GM21390 (cell line): ENCODE measurements around the gene ZSCAN10.
"Not testable (repeated sequence)": the region's sequence is repeated elsewhere in the genome, so short reads cannot be mapped to it uniquely, and the experiment has no call there.

Source experiments
- ATAC-seq: cut with Tn5 transposase; IDR thresholded peaks from one replicate; pipeline ENCODE4 v1.9.1; 2021; ENCODE audit not compliant: unreplicated experiment

ZSCAN10 gene

DNA sequence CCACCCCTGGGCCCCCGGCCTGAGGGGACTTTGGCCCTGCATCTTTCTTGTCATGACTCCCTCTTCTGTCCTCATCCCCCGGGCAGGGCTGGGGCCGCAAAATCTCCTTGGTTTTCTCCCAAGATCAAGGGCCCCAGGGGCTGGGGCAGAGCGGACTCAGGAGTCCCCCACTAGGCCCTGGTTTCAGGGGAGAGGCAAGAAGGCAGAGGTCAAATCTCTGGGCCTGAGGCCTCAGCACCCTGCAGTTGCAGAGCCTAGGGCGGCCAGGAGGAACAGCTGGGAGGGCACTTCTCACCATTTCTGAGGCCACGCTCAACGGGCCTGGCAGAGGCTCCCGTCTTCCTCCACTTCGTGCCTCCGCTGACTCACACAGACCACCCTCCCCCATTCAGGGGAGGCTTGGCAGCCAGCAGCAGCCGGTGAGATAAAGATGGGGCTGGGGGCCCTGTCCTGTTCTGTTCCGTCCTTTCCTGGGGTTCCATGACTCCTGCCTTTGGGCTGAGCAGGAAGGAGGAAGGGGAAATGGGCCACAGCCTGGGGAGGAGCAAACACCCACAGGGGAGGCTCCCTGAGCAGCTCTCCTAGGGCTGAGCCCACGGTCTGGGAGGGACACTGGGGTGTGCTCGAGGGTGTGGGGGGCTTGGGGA is 12.4 kb downstream of the ZSCAN10 start:
- ATAC-seq = no peak

DNA sequence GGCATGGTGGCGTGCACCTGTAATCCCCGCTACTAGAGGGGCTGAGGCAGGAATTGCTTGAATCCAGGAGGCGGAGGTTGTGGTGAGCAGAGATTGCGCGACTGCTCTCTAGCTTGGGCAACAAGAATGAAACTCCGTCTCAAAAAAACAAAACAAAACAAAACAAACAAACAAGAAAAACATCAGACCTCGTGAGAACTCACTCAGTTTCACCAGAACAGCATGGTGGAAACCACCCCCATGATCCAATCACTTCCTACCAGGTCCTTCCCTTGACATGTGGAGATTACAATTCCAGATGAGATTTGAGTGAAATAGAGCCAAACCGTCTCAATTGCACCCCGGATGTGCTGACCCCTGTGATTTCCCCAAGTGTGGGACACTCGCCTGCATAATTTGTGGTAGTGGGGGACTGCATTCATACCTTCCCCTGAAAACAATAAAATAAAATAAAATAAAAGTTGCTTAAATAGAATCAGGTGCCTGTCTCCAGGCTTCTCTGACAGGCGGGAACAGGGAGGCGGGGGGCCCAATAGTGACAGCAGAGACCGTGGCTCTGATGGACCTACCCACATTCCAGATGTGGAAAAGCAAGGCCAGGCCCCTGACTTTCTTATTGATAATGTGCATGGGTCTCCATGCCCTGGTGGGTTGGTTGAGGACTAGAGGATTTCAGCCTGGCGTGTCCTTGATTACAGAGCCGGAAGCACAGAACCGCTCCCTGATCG is 13.1 kb downstream of the ZSCAN10 start:
- no peak for ATAC-seq

DNA sequence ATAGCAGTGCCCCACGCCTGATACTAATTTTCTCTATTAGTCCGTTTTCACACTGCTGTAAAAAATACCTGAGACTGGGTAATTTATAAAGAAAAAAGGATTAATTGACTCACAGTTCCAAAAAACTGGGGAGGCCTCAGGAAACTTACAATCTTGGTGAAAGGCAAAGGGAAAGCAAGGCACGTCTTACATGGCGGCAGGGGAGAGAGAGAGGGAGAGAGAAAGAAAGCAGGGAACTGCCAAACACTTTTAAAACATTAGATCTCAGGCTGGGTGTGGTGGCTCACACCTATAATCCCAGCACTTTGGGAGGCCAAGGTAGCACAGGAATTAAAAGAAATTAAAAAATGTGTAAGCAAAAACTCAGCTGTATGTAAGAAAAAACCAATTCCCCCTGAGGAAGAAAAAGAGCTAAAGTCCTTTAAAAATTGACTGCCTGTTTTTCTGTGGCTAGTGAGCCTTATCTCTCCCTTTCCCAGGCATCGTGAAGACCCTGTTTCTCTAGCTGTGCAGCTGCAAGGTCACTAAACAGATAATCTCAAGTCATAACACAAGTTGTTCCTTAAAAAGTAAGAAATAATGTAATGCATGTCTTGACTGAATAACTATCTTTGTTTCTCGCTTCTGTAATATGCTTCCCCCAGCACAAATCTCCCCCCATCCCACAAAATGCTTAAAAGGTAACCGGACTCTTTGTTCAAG is 14.0 kb downstream of the ZSCAN10 start:
- no peak for ATAC-seq

DNA sequence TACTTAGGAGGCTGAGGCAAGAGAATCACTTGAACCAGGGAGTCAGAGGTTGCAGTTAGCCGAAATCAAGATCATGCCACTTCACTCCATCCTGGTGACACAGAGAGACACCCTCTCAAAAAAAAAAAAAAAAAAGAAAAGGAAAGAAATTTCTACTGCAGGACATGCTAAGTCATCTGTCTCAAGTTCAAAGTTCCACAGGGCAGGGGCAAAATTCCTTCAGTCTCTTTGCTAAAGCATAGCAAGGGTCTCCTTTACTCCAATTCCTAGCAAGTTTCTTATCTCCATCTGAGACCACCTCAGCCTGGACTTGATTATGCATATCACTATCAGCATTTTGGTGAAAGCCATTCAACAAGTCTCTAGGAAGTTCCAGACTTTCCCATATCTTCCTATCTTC is 14.6 kb downstream of the ZSCAN10 start:
- no peak for ATAC-seq

DNA sequence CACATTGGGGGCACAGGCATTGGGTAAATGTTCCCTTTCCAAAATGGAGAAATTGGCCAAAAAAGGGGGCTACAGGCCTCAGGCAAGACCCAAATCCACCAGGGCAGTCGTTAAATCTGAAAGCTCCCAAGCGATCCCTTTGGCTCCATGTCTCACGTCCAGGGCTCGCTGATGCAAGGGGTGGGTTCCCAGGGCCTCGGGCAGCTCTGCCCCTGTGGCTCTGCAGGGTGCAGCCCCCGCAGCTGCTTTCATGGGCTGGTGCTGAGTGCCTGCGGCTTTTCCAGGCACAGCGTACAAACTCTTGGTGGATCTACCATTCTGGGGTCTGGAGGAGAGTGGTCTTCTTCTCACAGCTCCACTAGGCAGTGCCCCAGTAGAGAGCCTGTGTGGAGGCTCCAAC is 15.7 kb downstream of the ZSCAN10 start:
- ATAC-seq = not testable (repeated sequence)

DNA sequence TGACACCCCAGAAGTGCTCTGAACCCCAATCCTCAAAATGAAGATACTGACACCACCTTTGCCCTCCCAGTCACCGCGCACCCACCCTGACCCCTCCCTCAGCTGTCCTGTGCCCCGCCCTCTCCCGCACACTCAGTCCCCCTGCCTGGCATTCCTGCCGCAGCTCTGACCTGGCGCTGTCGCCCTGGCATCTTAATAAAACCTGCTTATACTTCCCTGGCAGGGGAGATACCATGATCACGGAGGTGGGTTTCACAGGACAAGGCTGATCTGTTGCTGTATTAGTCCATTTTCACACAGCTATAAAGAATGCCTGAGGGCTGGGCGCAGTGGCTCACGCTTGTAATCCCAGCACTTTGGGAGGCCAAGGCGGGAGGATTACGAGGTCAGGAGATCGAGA is 17.1 kb downstream of the ZSCAN10 start:
- ATAC-seq = not testable (repeated sequence)

DNA sequence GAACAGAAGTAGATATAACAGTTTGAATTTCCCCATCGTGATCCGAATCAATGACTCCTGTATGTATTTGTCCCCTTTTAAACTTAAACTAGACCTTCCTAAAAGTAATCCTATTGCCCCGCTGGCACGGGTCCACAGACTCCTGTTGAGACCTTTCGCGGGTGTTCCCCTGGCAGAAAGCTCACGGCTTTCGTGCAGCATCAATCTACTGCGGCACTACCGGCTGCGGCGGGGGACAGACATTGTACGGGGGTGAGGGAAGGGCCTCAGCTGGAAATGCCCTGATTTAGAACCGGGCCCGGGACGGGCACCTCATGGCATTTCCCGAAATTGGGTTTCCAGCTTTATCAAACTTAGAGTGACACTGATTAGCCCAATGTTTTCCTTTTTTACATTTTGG is 19.1 kb downstream of the ZSCAN10 start:
- ATAC-seq = no peak

DNA sequence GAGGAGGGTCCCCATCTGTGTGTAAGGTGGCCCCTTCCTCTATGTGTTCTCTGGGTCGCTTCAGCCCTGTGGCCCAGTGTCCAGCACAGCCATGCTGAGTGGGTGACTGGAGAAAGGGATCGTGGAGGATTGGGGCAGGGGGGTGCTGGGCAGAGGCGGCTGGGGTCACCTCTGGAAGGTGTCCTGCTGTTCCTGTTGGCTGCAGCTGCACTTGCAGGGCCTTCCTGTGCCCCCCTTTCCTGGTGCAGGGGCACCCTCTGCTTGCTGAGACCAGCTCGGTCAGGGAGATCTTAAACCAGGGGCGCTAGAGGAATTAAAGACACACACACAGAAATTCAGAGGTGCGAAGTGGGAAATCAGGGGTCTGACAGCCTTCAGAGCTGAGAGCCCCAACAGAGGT is 22.5 kb downstream of the ZSCAN10 start:
- ATAC-seq = no peak

DNA sequence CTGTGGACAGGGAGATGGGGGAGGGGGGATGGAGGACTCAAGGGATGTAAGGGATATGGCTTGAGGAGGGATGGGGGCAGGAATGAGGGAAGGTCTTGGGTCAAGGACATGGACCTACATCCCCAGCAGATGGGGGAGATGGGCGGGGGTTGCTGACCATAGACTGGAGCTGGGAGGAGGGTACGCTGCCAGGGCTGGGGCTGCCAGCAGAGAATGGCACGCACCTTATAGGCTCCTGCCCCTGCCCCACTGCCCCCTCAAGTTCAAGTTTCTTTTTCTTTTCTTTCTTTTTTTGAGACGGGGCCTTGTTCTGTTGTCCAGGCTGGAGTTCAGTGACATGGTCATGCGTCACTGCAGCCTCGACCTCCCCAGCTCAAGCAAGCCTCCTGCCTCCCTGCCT is 23.1 kb downstream of the ZSCAN10 start:
- ATAC-seq = not testable (repeated sequence)

DNA sequence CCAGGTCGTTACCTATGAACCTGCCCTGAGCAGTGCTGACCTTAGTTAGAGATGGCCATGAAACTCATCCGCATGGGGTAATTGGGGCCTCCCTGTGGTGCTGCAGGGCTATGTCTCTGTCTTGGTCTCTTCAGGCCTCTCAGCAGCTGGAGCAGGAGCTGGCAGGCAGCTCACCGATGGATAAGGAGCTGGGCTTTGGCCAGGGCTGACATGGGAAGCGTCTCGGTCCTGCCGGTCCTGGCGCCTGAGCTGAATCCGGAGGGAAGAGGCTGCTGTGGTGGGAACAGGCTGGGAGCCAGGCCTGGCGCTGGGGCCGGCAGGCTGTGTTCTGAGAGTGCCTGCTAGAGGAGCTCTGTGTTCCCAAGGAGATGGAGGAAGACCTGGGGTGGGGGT is 23.6 kb downstream of the ZSCAN10 start:
- no peak for ATAC-seq

DNA sequence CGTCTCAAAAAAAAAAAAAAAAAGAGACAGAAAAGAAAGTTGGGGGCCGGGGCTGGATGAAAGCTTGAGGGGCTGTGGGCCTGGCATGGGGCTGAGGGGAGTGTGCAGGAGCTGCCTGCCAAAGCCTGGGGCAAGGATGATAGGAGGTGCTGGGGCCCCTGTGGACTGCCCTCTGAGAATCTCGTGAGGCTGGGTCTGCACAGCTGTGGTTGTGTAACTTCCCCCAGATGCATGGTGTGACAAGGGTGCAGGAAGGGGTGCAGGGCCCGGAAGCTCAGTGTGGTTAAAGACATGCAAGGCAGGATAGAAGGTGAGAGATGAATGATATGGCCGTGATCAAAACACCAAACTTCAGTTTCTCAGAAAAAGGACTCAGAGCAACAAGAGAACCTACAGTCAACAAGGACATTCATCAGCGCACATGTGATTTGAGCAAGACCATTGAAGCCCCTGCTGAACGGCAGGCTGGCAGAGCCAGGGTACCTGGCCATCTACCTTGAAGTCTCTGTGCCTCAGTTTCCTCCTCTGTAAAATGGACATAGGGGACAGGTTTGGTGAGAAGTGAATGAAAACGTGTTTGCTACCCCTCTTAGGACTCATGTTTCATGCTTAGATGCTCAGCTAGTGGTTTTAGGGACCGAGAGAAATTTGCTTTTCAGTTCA is 24.1 kb downstream of the ZSCAN10 start:
- peak; percentile 60 for ATAC-seq

DNA sequence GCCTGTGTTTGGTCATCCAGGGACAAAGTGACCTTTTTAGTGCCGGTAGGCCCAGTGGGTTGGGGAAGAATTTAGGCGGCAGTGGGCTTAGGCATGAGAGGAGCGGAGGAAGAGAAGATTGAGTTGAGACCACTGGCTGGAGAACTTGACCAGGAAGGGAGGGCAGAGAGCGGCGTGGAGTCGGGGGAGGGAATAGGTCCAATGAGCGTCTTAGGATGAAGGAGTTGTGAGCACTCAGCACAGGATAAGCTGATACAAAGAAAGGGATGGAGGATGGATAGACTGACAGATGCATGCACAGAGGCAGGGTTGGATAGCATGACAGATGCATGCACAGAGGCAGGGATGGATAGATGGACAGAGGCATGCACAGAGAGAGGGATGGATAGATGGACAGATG is 25.6 kb downstream of the ZSCAN10 start:
- no peak for ATAC-seq

DNA sequence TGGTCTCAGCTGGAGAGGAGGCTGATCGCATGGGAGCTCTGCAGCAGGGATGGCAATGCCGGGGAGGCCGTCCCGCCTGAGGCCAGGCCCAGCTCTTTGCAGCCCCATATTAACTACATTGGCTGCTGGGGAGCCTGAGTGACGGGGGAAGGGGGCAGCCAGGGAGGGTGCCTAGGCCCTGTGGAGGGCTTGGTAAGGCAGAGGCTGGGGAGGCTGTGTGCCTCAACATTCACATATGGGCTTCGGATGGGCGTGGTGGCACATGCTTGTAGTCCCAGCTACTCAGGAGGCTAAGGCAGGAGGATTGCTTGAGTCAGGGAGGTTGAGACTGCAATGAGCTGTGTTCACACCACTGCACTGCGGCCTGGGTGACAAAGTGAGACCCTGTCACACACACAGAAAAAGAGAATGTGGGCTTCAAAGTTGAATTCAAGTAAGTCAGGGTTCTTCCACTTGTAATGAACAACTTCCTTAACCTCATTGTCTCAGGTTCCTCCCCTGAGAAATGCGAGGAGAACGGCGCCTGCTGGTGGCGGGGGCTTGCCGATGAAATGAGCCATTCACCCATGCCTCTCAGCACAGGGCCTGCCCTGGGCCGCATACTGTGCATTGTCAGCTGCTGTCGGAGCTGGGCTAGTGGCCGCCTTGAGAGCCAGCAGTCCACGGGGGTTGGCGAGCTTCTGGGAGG is 26.4 kb downstream of the ZSCAN10 start:
- ATAC-seq = not testable (repeated sequence)

DNA sequence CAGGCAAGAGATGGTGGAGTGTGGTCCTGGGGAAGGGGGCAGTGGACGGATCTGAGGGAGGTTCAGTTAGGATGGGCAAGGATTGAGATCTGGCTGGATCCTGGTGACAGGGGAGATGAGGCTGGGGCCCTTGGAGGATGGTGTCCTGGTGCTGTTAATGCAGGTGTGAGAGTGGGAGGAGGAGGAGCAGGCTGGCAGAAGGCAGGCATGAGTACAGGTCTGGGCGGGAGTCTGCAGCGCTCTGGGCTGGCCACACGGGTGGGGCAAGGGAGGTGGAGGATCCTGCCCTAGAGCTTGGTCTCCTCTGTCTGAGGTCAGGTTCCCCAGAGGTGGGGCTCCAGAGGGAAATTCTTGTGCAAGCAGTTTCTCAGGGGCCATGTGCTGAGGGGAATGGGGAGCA is 26.9 kb downstream of the ZSCAN10 start:
- ATAC-seq = not testable (repeated sequence)

DNA sequence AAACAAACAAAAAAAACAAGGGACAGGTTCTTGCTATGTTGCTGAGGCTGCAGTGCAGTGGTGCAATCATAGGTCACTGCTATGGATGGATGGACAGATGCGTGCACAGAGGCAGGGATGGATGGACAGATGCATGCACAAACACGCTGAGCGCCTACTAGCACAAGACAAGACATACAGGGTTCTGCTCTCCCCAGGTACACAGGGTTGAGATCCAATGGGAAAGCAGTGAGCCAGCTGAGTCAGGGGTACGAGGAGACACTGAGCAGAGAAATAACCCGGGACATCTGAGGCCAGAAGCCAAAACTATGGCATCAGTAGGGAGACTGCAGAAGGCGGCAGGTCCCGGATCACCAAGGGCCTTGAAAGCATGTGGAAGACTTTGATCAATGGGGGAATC is 27.4 kb downstream of the ZSCAN10 start:
- ATAC-seq = no peak

DNA sequence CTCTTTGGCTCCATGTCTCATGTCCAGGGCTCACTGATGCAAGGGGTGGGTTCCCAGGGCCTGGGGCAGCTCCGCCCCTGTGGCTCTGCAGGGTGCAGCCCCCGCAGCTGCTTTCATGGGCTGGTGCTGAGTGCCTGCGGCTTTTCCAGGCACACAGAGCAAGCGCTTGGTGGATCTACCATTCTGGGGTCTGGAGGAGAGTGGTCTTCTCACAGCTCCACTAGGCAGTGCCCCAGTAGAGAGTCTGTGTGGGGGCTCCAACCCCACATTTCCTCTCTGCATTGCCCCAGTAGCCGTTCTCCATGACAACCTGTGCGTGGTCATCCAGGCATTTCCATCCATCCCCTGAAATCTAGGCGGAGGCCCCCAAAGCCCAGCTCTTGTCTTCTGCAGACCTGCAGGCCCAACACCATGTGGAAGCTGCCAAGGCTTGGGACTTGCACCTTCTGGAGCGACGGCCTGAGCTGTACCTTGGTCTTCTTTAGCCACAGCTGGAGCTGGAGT is 28.4 kb downstream of the ZSCAN10 start:
- no peak for ATAC-seq

DNA sequence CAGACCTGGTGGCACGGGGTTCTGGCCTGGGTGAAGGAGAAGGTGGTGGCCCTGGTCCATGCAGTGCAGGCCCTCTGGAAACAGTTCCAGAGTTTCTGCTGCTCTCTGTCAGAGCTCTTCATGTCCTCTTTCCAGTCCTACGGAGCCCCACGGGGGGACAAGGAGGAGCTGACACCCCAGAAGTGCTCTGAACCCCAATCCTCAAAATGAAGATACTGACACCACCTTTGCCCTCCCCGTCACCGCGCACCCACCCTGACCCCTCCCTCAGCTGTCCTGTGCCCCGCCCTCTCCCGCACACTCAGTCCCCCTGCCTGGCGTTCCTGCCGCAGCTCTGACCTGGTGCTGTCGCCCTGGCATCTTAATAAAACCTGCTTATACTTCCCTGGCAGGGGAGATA is 29.9 kb downstream of the ZSCAN10 start:
- not testable (repeated sequence) for ATAC-seq

DNA sequence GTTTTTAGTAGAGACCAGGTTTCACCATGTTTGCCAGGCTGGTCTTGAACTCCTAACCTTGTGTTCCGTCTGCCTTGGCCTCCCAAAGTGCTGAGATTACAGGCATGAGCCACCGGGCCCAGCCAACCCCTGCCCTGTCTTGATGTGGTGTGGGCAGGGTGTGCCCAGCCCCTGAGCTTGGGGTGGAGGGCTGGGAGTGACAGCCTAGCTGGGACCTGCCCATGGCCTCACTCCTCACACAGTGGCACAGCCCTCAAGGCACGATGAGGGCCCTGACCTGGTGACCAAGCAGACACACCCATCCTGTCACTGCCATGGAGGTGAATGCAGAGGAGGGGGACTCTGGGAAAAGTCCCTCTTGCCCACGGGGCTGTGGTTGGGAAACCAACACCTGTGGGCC is 30.6 kb downstream of the ZSCAN10 start:
- ATAC-seq = no peak

DNA sequence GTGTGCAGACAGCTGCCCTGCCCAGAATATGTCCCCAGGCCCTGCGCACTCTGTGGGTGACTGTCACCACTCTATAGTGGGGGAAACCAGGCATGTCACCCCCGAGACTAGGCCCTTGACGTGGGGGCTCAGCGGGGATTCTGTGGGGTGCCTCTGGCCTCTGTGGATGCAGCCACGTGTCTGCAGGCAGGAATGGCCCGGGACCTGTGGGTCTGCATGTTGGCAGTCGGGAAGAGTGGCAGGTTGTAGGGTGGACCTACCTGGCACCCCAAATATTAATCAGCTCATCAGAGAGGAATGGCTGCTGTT is 32.7 kb downstream of the ZSCAN10 start:
- no peak for ATAC-seq

DNA sequence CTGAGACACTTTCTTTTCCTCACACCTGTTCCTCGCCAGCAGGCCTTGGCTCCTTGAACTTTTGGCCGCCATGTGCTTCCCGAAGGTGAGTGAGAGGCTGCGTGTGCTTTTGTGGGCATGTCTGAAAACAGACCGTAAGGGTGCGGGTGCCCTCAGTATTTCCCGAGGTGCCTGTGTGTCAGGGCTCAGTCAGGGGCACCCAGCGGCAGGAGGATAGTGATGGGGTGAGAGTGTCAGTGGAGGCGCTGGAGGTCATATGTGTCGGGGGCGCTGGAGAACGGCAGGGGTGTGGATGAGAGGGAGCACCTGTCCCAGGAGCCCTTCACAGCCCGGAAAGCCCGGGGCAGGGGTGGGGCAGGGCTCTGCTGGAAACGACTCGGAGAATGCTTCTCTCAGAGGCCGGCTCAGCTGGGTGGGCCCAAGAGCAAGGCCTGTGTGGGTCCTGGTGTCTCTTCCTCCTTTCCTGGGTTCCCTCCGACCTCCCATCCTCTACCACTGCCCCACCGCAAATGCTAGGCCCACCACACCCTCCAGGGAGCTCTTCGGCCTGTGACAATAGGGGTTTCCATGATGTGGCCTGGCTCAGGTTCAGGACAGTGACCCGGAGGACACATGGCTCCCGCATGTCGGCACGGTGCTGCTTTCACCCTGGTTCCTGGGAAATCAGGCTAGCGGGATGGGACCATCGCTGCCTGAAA is 33.2 kb downstream of the ZSCAN10 start:
- no peak for ATAC-seq
